Iris pigment epithelial cell (primary cell): Measurements from ENCODE around the gene TP73.
"Not testable (repeated sequence)": the region's sequence is repeated elsewhere in the genome, so short reads cannot be mapped to it uniquely, and the experiment has no call there.

ENCODE experiments used
- DNase-seq: peaks from one replicate; pipeline ENCODE4 v3.0.0-alpha.2; 2011; ENCODE audit warnings: low read depth

The TP73 gene

GRCh38 chr1:3618881-3619671 is 33.2 kb upstream of the TP73 start:
- peak; percentile 79 for DNase-seq

GRCh38 chr1:3620708-3621107 is 31.6 kb upstream of the TP73 start:
- DNase-seq = no peak

DNA sequence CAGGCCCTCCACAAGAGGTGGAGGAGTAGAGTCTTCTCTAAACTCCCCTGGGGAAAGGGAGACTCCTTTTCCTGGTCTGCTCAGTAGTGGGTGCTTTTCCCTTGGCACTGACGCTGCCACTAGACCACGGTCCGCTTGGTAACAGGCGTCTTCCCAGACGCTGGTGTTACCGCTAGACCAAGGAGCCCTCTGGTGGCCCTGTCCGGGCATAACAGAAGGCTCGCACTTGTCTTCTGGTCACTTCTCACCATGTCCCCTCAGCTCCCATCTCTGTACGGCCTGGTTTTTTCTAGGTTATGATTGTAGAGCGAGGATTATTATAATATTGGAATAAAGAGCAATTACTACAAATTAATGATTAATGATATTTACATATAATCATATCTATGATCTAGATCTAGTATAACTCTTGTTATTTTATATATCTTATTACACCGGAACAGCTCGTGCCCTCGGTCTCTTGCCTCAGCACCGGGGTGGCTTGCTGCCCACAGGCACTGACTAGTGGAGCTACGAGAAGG is 31.1 kb upstream of the TP73 start:
- peak; percentile 28 for DNase-seq

- DNase-seq = not testable (repeated sequence)
Measured at GRCh38 chr1:3622102-3622501, 30.2 kb upstream of the TP73 start.

DNA sequence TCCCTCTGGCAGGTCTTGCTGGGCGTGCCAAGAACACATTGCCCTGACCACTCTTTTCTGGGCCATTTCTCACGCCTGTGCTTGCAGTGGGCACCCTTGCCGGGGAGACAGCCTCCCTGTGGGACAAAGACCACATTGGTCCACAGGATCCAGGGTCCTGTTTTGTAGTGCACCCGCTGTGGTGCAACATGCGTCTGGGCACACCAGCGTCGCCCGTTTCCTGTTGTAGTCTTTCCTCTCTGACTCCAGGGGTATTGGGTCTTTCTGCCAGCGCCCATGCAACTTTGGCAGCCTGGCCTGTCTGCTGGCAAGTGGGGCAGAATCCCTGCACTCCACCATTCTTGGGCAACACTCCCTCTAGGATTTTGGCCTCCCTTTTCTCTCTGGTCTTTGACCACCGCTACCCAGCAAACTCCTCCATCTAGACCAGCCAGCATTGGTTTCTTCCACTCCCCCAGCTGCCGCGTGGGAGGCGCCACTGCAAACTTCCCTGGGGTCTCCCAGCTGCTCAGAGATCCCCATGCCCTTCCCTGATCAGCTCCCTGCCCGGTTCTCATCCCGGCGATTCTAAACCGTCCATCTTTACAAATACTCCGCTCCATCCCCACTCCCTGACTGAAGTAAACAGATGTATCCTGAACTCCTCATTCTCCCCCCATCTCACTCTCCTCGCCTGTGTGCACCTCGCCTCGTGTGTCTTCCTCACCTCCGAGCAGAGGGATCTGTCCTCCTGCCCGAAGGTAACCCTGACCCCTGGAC is 28.7 kb upstream of the TP73 start:
- DNase-seq = peak; percentile 9

- DNase-seq = peak; percentile 95
Measured at GRCh38 chr1:3624200-3625136, 27.8 kb upstream of the TP73 start, which contains the start of gene TPRG1L. TPRG1L (plus strand) TSS chr1:3625015; CDS start chr1:3625073, 58 bp downstream.

GRCh38 chr1:3625151-3625907 is 27.0 kb upstream of the TP73 start:
- DNase-seq = peak; percentile 58

DNA sequence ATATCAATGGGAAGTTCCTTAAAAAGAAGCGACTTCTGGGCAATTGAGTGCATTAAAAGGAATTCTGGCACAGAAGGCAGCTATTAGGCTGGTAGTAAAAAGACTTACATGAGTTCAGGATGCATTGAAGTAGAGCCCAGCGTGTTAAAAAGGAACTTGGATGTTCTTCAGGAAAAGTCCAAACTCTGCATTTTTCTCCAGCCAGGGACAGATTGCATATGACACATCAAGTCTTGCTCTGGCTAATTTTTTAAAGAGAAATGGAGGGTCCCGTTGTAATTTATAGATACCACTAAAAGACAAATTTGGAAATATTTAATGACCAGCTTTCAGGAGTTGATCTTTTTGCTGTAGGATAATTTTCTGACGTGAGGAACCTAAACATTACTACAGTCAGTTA is 26.3 kb upstream of the TP73 start:
- DNase-seq = no peak

DNA sequence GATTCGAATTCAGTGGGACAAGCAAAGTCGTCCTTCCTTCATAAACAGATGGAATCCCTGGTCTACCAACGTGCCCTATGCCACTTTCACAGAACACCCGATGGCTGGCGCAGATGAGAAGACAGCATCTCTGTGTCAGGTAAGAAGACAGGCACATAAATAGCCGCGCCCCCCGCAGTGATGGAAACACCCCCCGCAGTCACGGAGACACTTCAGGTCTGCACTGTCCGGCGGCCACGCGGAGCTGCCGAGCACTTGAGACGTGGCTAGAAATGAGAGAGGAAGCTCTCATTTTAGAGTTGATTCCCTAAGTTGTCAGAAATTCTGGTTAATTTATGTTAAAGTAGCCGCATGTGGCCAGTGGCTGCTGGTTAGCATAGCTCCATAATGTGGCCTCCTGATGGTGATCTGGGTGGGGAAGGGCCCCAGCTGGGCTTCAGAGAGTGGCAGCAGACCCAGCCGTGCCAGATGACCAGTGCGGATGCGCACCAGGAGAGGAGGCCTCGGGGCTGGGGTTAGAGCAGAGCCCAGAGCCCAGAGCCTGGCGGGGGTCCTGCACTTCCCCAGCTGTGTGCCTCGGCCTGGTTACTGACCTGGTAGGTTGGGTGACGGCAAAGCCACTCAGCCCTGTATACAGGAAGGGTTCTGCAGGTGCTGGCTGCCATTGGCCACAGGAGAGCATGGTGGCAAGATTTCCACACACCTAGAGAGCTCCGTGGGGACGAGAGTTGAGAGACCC is 24.6 kb upstream of the TP73 start:
- no peak for DNase-seq

- no peak for DNase-seq
Measured at GRCh38 chr1:3628445-3628844, 23.9 kb upstream of the TP73 start.

GRCh38 chr1:3629561-3630160 is 22.7 kb upstream of the TP73 start:
- no peak for DNase-seq

DNA sequence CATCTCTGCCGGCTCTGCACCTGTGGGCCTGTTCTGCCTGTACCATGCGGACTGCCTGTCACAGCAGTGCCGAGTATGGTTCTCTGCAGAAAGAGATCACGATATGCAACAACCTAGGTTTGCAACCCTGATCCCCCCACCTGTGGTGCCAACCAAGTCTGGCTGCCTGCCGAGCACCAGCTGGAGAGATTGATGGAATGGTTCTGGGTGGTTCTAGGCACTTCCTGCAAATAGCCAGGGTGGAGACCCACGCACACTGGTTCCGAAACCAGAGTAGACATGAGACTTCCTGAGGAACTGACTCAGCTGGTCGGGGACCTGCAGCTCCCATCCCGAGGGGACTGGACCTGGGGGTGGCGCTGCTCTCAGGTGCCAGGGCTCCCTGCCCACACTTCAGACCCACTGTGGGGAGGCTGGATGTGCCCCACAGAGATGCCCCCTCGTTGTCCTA is 22.1 kb upstream of the TP73 start:
- no peak for DNase-seq

DNA sequence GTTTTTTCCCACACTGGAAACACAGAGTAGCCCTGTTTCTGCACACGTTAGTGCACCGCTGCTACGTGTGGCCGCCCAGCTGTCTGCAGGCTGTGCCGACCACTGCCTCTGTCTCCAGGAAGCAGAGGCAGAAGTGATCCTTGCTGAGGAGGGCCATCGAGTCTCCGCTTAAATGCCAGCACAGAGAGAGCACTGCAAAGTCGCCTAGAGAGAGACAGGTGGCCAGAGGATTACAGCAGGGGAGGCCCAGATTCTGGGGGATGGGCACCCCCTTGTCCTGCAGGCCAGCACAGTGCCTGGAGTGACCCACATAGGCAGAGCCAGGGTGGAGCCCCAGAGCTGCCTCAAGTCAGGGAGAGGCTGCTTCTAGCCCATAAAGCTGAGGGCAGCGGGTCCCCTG is 21.4 kb upstream of the TP73 start:
- DNase-seq = no peak

- no peak for DNase-seq
Measured at GRCh38 chr1:3631320-3632260, 20.7 kb upstream of the TP73 start.

DNA sequence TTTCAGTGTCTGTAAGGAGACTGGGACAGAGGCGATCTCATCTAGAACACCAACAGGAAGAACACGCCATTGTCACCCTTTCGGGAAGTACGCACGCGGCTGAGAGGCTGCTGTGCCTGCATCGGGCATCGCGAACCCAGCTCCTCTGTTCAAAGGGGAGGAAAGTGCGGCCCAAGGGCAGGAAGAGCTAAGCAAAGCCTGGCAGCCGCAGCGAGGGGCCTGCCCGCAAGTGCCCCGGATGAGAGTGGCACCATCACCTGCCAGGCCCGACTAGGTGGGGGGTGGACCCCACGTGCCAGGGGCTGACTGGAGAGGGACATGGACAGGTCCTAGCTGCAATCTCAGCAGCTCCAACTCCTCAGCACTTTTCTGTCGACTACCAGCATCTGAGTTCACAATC is 20.0 kb upstream of the TP73 start:
- DNase-seq = no peak

DNA sequence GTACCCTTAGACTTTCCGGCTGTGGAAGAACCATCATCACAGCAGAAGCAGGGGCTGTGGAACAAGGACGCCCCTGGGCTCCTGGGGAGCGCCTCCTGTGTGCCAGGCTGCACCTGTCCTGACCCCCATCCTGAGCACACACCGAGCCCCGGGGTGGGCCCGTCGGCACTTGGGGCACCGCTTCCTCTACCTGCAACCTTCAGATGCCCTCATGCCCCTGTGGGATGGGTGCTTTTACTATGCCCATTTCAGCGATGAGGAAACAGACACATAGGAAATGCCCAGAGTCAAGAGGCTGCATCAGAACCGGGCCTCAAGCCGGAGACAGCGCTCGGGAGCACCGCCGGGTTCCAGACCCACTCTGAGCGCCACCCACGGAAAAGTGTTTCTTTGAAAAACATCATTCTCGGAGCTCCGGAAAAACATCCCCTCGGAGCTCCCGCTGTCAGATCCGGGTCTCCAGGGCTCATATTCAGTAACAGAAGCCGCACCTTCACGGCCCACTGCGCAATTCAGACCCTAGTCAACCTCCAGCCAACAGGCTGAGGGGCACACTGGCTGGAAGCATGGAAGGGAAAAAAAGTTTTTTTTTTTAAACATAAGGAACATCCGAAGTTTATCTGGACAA is 19.5 kb upstream of the TP73 start:
- no peak for DNase-seq

DNA sequence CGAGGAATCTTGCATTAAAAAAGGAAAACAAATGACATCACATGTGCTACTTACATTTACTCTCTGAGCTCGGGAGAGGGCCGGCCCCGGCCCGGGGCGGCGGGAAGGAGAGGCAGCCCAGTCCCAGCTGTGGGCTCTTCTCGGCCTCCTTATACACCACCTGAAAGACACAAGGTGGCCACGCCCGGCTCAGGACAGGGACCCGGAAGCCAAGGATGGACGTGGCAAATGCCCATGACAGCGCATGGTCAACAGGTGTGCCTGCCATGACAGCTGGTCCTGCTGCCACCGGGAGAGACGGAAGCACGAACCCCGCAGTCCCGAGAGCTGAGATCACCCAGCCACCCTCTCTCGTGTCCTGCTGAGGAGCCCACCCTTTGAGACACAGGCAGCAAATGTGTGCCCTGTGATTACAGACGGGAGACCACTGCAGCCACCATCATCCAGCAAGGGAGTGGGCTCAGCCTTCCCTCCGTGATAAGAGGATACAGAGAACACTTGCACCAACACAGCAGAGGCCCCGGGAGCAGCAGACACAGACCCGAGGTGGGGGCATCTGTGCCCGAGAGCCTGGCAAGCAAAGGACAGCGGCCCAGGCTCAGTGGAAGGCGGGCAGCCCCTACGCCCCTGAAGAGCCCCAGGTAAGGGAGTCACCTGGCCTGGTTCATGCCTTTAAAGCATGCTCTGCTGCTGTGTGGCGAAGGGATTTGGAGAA is 18.8 kb upstream of the TP73 start:
- DNase-seq = no peak
